ENCODE data around the gene IL21R. TPM values are rescaled to one million over a fixed set of nuclear protein-coding genes. Genes with fewer than 3 reads are reported as not detected.

IL21R gene
- total and polyA plus RNA-seq, 9 of the 15 experiments (the other 6 are each of a cell fraction or from before 2014, with no cell fraction given) = 0.04 to 0.34 (median 0.18) TPM; not detected in 1

DNA sequence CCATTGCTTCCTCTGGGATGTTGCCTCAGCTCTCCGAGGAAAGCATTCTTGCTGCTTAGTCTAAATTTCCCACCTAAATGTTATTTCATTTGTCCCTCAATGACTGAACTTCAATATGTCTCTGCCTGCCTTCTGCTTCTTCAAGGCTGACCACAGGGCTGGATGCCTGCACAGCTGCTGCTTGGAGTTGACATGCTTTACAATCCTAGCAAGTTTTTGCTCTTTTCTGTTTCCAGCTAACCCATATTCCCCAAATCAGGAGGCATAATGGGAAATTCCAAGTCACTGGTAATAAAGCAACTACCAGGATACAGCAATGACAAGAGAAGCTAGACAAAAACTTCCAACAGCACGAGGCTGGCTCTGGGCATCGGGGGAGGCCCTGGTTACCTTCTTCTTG, 98.8 kb downstream of the IL21R start:
- 90% methylated on average over 3 of the region's 3 CpGs for WGBS (ENCODE audit: insufficient coverage, low coverage, missing lambda C conversion rate)
- Histone ChIP-seq H3K4me3 (no peak overlapping the region), H3K9me1 (ENCODE audit: control insufficient read depth, insufficient read depth, low read length) (no peaks in the 10 kb centered on the region), H3K4me2 (ENCODE audit: insufficient read depth, low read length) (no peak overlapping the region), H3K36me3 (ENCODE audit: control insufficient read depth, insufficient read depth, low read length) (peaks cover 86% of the 10 kb centered on the region; the same call in 2 of the 3 replicates), H3K9me3 (replicated peaks; ENCODE audit: control insufficient read depth, insufficient read depth, low read depth, low read length) (no peaks in the 10 kb centered on the region), H4K20me1 (replicated peaks; ENCODE audit: control insufficient read depth, insufficient read depth, low read length) (no peaks in the 10 kb centered on the region), H3K9ac (ENCODE audit: insufficient read depth in 1 of 2, low read depth in 2 of 2, low read length in 2 of 2) (no peak overlapping the region), H3K27me3 (ENCODE audit: control insufficient read depth in 2 of 2, insufficient read depth in 2 of 2, low read length in 2 of 2) (no peaks in the 10 kb centered on the region), H3K4me1 (replicated peaks in 1 of 2; ENCODE audit: control insufficient read depth in 2 of 2, insufficient read depth in 2 of 2, low read length in 2 of 2) (no peaks in the 10 kb centered on the region), H3K27ac (ENCODE audit: extremely low read depth, low read depth, low read length) (no peak overlapping the region), H2AFZ (ENCODE audit: low read depth, low read length) (no peak overlapping the region), H3K79me2 (ENCODE audit: control insufficient read depth, insufficient read depth, low read length) (no peaks in the 10 kb centered on the region)
- TF ChIP-seq KDM2B (CRISPR knock-in tag; IDR thresholded peaks at IDR 0.05) (no peak), ZSCAN29 (IDR thresholded peaks at IDR 0.05) (no peak), TBL1XR1 (IDR thresholded peaks at IDR 0.05; ENCODE audit: low read length in 2 of 2) (no peak)
- intact Hi-C loops (cut with micrococcal nuclease) = no loop called here
- in situ Hi-C loops (cut with MboI) = no loop called here
- ChIA-PET CTCF (ENCODE audit: low intra/inter-chr PET ratio) (no interaction called here), POLR2A (no interaction called here)
- BruUV-seq (replicated peaks) = no TSS peak
- DNase-seq (ENCODE audit: extremely low read depth in 1 of 4, low spot score in 3 of 4) (no peak), ATAC-seq (no peak), FAIRE-seq (no peak)

Other genes starting within 250 kb of the IL21R start
- gene KDM8, start 198.6 kb upstream of the IL21R start, total RNA-seq (2014; rRNA removed) = 6.4 and 10.8 TPM in 2 replicates
- 2.6 and 5.3 TPM in 2 replicates for gene KDM8, start 198.6 kb upstream of the IL21R start, total RNA-seq (2014; rRNA removed; fragmentation: Illumina TruSeq; extraction: Trizol)
- 5.9 and 8.4 TPM in 2 replicates for gene KDM8, start 198.6 kb upstream of the IL21R start, total RNA-seq (2015; rRNA removed; fragmentation: Illumina TruSeq; extraction: Trizol)
- 9.1 TPM in 2 replicates for gene KDM8, start 198.6 kb upstream of the IL21R start, total RNA-seq (2021)
- gene KDM8, start 198.6 kb upstream of the IL21R start, polyA plus RNA-seq (2011; rRNA removed) = 3.8 and 5.2 TPM in 2 replicates
- 5.4 and 7.5 TPM in 2 replicates for gene KDM8, start 198.6 kb upstream of the IL21R start, polyA plus RNA-seq (2014; fragmentation: Illumina TruSeq; extraction: Trizol)
- gene KDM8, start 198.6 kb upstream of the IL21R start, polyA plus RNA-seq (2014; fragmentation: Nextera tagmentation; extraction: Ambion mirVana) = under 1 TPM; 0.61 to 0.66 TPM
- gene KDM8, start 198.6 kb upstream of the IL21R start, polyA plus RNA-seq (2014; rRNA removed) = 6.4 and 7.0 TPM in 2 replicates
- gene NSMCE1, start 133.4 kb upstream of the IL21R start, total RNA-seq (2014; rRNA removed) = 61.5 and 69.8 TPM in 2 replicates
- 50.6 and 57.1 TPM in 2 replicates for gene NSMCE1, start 133.4 kb upstream of the IL21R start, total RNA-seq (2014; rRNA removed; fragmentation: Illumina TruSeq; extraction: Trizol)
- 50.6 and 56.0 TPM in 2 replicates for gene NSMCE1, start 133.4 kb upstream of the IL21R start, total RNA-seq (2015; rRNA removed; fragmentation: Illumina TruSeq; extraction: Trizol)
- 59.5 and 68.2 TPM in 2 replicates for gene NSMCE1, start 133.4 kb upstream of the IL21R start, total RNA-seq (2021)
- 48.6 and 52.1 TPM in 2 replicates for gene NSMCE1, start 133.4 kb upstream of the IL21R start, polyA plus RNA-seq (2011; rRNA removed)
- 77.9 and 79.2 TPM in 2 replicates for gene NSMCE1, start 133.4 kb upstream of the IL21R start, polyA plus RNA-seq (2014; fragmentation: Illumina TruSeq; extraction: Trizol)
- 100 to 1,000 TPM; 154 to 163 TPM for gene NSMCE1, start 133.4 kb upstream of the IL21R start, polyA plus RNA-seq (2014; fragmentation: Nextera tagmentation; extraction: Ambion mirVana)
- 61.6 and 63.5 TPM in 2 replicates for gene NSMCE1, start 133.4 kb upstream of the IL21R start, polyA plus RNA-seq (2014; rRNA removed)
- gene IL4R, start 88.2 kb upstream of the IL21R start, total RNA-seq (2014; rRNA removed) = 3.3 and 3.5 TPM in 2 replicates
- gene IL4R, start 88.2 kb upstream of the IL21R start, total RNA-seq (2014; rRNA removed; fragmentation: Illumina TruSeq; extraction: Trizol) = 1.9 and 2.4 TPM in 2 replicates
- gene IL4R, start 88.2 kb upstream of the IL21R start, total RNA-seq (2015; rRNA removed; fragmentation: Illumina TruSeq; extraction: Trizol) = 3.3 and 3.8 TPM in 2 replicates
- gene IL4R, start 88.2 kb upstream of the IL21R start, total RNA-seq (2021) = 5.2 and 5.5 TPM in 2 replicates
- gene IL4R, start 88.2 kb upstream of the IL21R start, polyA plus RNA-seq (2011; rRNA removed) = 5.8 and 6.2 TPM in 2 replicates
- gene IL4R, start 88.2 kb upstream of the IL21R start, polyA plus RNA-seq (2014; fragmentation: Illumina TruSeq; extraction: Trizol) = 3.9 and 4.1 TPM in 2 replicates
- under 1 TPM; 0.17 to 0.38 TPM for gene IL4R, start 88.2 kb upstream of the IL21R start, polyA plus RNA-seq (2014; fragmentation: Nextera tagmentation; extraction: Ambion mirVana)
- 3.0 and 3.3 TPM in 2 replicates for gene IL4R, start 88.2 kb upstream of the IL21R start, polyA plus RNA-seq (2014; rRNA removed)
- gene GTF3C1, start 147.7 kb downstream of the IL21R start, total RNA-seq (2014; rRNA removed) = 47.9 and 55.3 TPM in 2 replicates
- gene GTF3C1, start 147.7 kb downstream of the IL21R start, total RNA-seq (2014; rRNA removed; fragmentation: Illumina TruSeq; extraction: Trizol) = 21.1 and 23.7 TPM in 2 replicates
- gene GTF3C1, start 147.7 kb downstream of the IL21R start, total RNA-seq (2015; rRNA removed; fragmentation: Illumina TruSeq; extraction: Trizol) = 30.9 and 33.5 TPM in 2 replicates
- gene GTF3C1, start 147.7 kb downstream of the IL21R start, total RNA-seq (2021) = 61.5 and 63.6 TPM in 2 replicates
- gene GTF3C1, start 147.7 kb downstream of the IL21R start, polyA plus RNA-seq (2011; rRNA removed) = 10.1 and 18.4 TPM in 2 replicates
- gene GTF3C1, start 147.7 kb downstream of the IL21R start, polyA plus RNA-seq (2014; fragmentation: Illumina TruSeq; extraction: Trizol) = 41.2 and 45.9 TPM in 2 replicates
- gene GTF3C1, start 147.7 kb downstream of the IL21R start, polyA plus RNA-seq (2014; fragmentation: Nextera tagmentation; extraction: Ambion mirVana) = 1 to 10 TPM in 1 of 2 experiments, under 1 TPM in 1; 0.72 to 2.5 TPM
- 26.6 and 46.5 TPM in 2 replicates for gene GTF3C1, start 147.7 kb downstream of the IL21R start, polyA plus RNA-seq (2014; rRNA removed)
- 6.9 and 11.2 TPM in 2 replicates for gene KATNIP, start 148.0 kb downstream of the IL21R start, total RNA-seq (2014; rRNA removed)
- gene KATNIP, start 148.0 kb downstream of the IL21R start, total RNA-seq (2014; rRNA removed; fragmentation: Illumina TruSeq; extraction: Trizol) = 9.0 and 10.2 TPM in 2 replicates
- gene KATNIP, start 148.0 kb downstream of the IL21R start, total RNA-seq (2015; rRNA removed; fragmentation: Illumina TruSeq; extraction: Trizol) = 10.2 and 10.7 TPM in 2 replicates
- 9.9 and 13.2 TPM in 2 replicates for gene KATNIP, start 148.0 kb downstream of the IL21R start, total RNA-seq (2021)
- gene KATNIP, start 148.0 kb downstream of the IL21R start, polyA plus RNA-seq (2011; rRNA removed) = 7.6 and 10.2 TPM in 2 replicates
- gene KATNIP, start 148.0 kb downstream of the IL21R start, polyA plus RNA-seq (2014; fragmentation: Illumina TruSeq; extraction: Trizol) = 9.7 and 10.1 TPM in 2 replicates
- 1 to 10 TPM; 1.7 to 2.6 TPM for gene KATNIP, start 148.0 kb downstream of the IL21R start, polyA plus RNA-seq (2014; fragmentation: Nextera tagmentation; extraction: Ambion mirVana)
- gene KATNIP, start 148.0 kb downstream of the IL21R start, polyA plus RNA-seq (2014; rRNA removed) = 8.0 and 10.3 TPM in 2 replicates